GM23248 (cell line): ENCODE measurements around the gene ADAMTS3. TPM values are rescaled to one million over a fixed set of nuclear protein-coding genes. Genes with fewer than 3 reads are reported as not detected.

Experiments used
- DNase-seq: peaks from one replicate; pipeline ENCODE4 v3.0.0-alpha.2; 2015
- H2AFZ ChIP-seq: fragments of 200-600 bp; sonication (generic); 2 replicates; pipeline ENCODE4 v1.6.1; 2016; ENCODE audit warnings: antibody characterized with exemption
- H3F3A ChIP-seq: fragments of 200-600 bp; sonication (generic); 2 replicates; pipeline ENCODE4 v1.6.1; 2016; ENCODE audit warnings: mild to moderate bottlenecking, antibody characterized with exemption, mixed run types; ENCODE audit not compliant: insufficient read depth
- H3K27ac ChIP-seq: fragments of 200-600 bp; sonication (generic); 2 replicates; pipeline ENCODE4 v1.5.1; 2016; ENCODE audit warnings: mild to moderate bottlenecking
- H3K27me3 ChIP-seq: fragments of 200-600 bp; sonication (generic); replicated peaks from 2 replicates; pipeline ENCODE4 v1.6.1; 2016; ENCODE audit warnings: mild to moderate bottlenecking; ENCODE audit not compliant: insufficient read depth
- H3K36me3 ChIP-seq: fragments of 200-600 bp; sonication (generic); 2 replicates; pipeline ENCODE4 v1.6.1; 2016; ENCODE audit warnings: low read depth, mild to moderate bottlenecking
- H3K4me1 ChIP-seq: fragments of 200-600 bp; sonication (generic); 2 replicates; pipeline ENCODE4 v1.6.1; 2016; ENCODE audit warnings: mild to moderate bottlenecking; ENCODE audit not compliant: insufficient read depth
- H3K4me2 ChIP-seq: fragments of 200-600 bp; sonication (generic); one replicate; pipeline ENCODE4 v1.6.1; 2016; ENCODE audit warnings: mild to moderate bottlenecking; ENCODE audit not compliant: unreplicated experiment
- H3K4me3 ChIP-seq: fragments of 200-600 bp; sonication (generic); 2 replicates; pipeline ENCODE4 v1.5.1; 2016; ENCODE audit warnings: mild to moderate bottlenecking
- H3K79me2 ChIP-seq: fragments of 200-600 bp; sonication (generic); 2 replicates; pipeline ENCODE4 v1.6.1; 2016; ENCODE audit warnings: mild to moderate bottlenecking; ENCODE audit not compliant: insufficient read depth
- H3K9ac ChIP-seq: fragments of 200-600 bp; sonication (generic); 2 replicates; pipeline ENCODE4 v1.6.1; 2016; ENCODE audit warnings: mild to moderate bottlenecking
- H3K9me2 ChIP-seq: fragments of 200-600 bp; sonication (generic); 2 replicates; pipeline ENCODE4 v1.6.1; 2016; ENCODE audit warnings: mixed run types, mild to moderate bottlenecking, moderate library complexity; ENCODE audit not compliant: insufficient read depth
- H3K9me3 ChIP-seq: fragments of 200-600 bp; sonication (generic); one replicate; pipeline ENCODE4 v1.6.1; 2017; ENCODE audit warnings: low read depth
- H4K20me1 ChIP-seq: fragments of 200-600 bp; sonication (generic); 2 replicates; pipeline ENCODE4 v1.6.0; 2016; ENCODE audit not compliant: insufficient read depth
- EZH2 ChIP-seq: fragments of 200-600 bp; sonication (generic); IDR thresholded peaks from 2 replicates; pipeline ENCODE4 v1.6.1; 2018; ENCODE audit warnings: antibody characterized with exemption, mild to moderate bottlenecking; ENCODE audit not compliant: insufficient read depth, poor library complexity, severe bottlenecking
- EZH2phosphoT487 ChIP-seq: fragments of 200-600 bp; sonication (generic); IDR thresholded peaks from 2 replicates; pipeline ENCODE4 v1.6.1; 2018; ENCODE audit warnings: antibody characterized with exemption, moderate library complexity, mild to moderate bottlenecking, low read depth; ENCODE audit not compliant: insufficient read depth
- WGBS, 2 experiments: methylation state at CpG; one replicate each; pipeline ENCODE4 v1.1.6; 2015 to 2017; ENCODE audit warnings: low lambda C conversion rate in 2 of 2, low coverage in 1 of 2; ENCODE audit errors: missing lambda C conversion rate in 2 of 2; 5-methylcytosine and 5-hydroxymethylcytosine counted together
- in situ Hi-C: fragments of 300-500 bp; cut with MboI; formaldehyde crosslinking; loops from 2 replicates; pipeline ENCODE4 v1.15.0; 2020
- polyA plus RNA-seq: library from polyadenylated mRNA; unstranded; fragments of >200 nt; fragmentation: Nextera tagmentation; extraction: Ambion mirVana; gene quantifications from 2 replicates; pipeline ENCODE4 v1.2.1, GENCODE V29; 2016
- total RNA-seq: library from RNA; depleted of rRNA; stranded (reverse); fragments of >200 nt; shearing (Covaris generic); gene quantifications from 2 replicates; pipeline ENCODE4 v1.2.3, GENCODE V29; 2014

Gene ADAMTS3
- total and polyA plus RNA-seq, 2 experiments from 2014 or later: 0.20 to 0.43 TPM

GRCh38 chr4:72325215-72325614, 243.8 kb downstream of the ADAMTS3 start:
- TF ChIP-seq EZH2phosphoT487: no peak
- no peak for TF ChIP-seq EZH2
- H3K9me2 ChIP-seq: no peaks in the 10 kb centered on the region
- in situ Hi-C loops: no loop called here
- peak; percentile 13 for DNase-seq
- peaks cover 8% of the 10 kb centered on the region for H3K4me1 ChIP-seq
- no peaks in the 10 kb centered on the region for H3K9me3 ChIP-seq
- no peak overlapping the region for H3K4me3 ChIP-seq
- H3K27me3 ChIP-seq: no peaks in the 10 kb centered on the region
- no peak overlapping the region for H3K4me2 ChIP-seq
- H3K36me3 ChIP-seq: no peaks in the 10 kb centered on the region
- no peak overlapping the region for H2AFZ ChIP-seq
- peaks cover 5% of the 10 kb centered on the region for H3F3A ChIP-seq
- no peaks in the 10 kb centered on the region for H3K79me2 ChIP-seq
- no peaks in the 10 kb centered on the region for H4K20me1 ChIP-seq
- no peak overlapping the region for H3K27ac ChIP-seq
- no peak overlapping the region for H3K9ac ChIP-seq

DNA sequence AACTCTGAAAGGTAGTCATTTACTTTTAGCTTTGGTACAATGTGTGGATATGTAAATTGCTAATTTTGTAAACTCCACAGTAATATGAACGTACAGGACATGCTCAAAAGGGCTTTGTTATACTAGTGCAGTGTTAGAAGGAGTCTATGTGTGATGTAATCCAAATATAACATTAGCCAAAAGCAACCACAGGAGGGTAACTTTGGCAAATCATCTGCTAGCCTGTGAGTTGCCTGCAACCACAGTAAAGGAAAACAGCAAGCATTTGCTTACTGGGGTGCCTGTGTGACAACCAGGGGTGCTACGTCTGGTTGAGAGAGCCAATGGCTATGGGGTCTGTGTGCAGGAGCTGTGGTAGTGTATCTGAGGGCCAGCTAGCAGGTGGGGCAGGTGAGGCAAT, 245.8 kb downstream of the ADAMTS3 start:
- no peak overlapping the region for H2AFZ ChIP-seq
- no peak for TF ChIP-seq EZH2
- no peak for TF ChIP-seq EZH2phosphoT487
- H3K9ac ChIP-seq: no peak overlapping the region
- no peak for DNase-seq
- H3K9me2 ChIP-seq: no peaks in the 10 kb centered on the region
- H3K36me3 ChIP-seq: no peaks in the 10 kb centered on the region
- H3K27me3 ChIP-seq: no peaks in the 10 kb centered on the region
- no peaks in the 10 kb centered on the region for H4K20me1 ChIP-seq
- 90 to 95% methylated on average over 2 of the region's 2 CpGs for WGBS, 2 experiments
- H3F3A ChIP-seq: peaks cover 24% of the 10 kb centered on the region
- no peak overlapping the region for H3K27ac ChIP-seq
- peaks cover 27% of the 10 kb centered on the region for H3K4me1 ChIP-seq
- no peaks in the 10 kb centered on the region for H3K9me3 ChIP-seq
- in situ Hi-C loops: loop anchor here (25.0 kb wide), 1 partner anchor 689 kb away; no protein-coding TSS in a partner anchor
- H3K79me2 ChIP-seq: no peaks in the 10 kb centered on the region
- no peak overlapping the region for H3K4me2 ChIP-seq
- H3K4me3 ChIP-seq: no peak overlapping the region

- H3K4me1 ChIP-seq: peaks cover 31% of the 10 kb centered on the region
- TF ChIP-seq EZH2phosphoT487 (no peak), EZH2 (no peak)
- peak overlapping the region; percentile 55 for H3K27ac ChIP-seq
- peaks cover 27% of the 10 kb centered on the region for H3F3A ChIP-seq
- WGBS, 2 experiments: 91 to 93% methylated on average over 6 of the region's 6 CpGs
- no peaks in the 10 kb centered on the region for H3K9me3 ChIP-seq
- in situ Hi-C loops: loop anchor here (25.0 kb wide), 1 partner anchor 692 kb away; no protein-coding TSS in a partner anchor
- peak overlapping the region; percentile 34; the same call in 1 of the 2 replicates for H3K4me3 ChIP-seq
- H3K9me2 ChIP-seq: no peaks in the 10 kb centered on the region
- no peaks in the 10 kb centered on the region for H3K27me3 ChIP-seq
- no peaks in the 10 kb centered on the region for H3K79me2 ChIP-seq
- peak overlapping the region; percentile 65 for H3K4me2 ChIP-seq
- no peaks in the 10 kb centered on the region for H3K36me3 ChIP-seq
- H2AFZ ChIP-seq: peak overlapping the region; percentile 47
- peak overlapping the region; percentile 22; the same call in 1 of the 2 replicates for H3K9ac ChIP-seq
- no peaks in the 10 kb centered on the region for H4K20me1 ChIP-seq
- DNase-seq: no peak
Measured at GRCh38 chr4:72320223-72320948, 248.6 kb downstream of the ADAMTS3 start.

DNA sequence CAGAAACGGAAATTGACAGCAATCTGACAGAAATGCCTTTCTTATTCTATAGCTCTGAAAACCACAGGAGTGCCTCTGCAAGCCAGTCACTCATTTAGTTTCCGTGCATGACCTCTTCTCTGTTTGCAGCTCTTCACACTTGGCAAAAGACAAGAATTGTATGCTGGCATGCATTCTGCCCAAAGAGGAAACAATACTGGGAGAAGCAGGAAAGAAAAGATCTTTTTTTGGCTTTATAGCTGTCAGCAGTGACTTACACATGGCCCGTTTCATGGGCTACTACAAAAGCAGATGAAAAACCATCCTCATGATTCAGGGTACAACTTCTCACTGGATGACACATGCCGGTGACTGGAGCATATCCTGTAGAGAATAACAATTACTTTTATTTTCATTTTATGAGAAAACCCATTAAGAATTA, 249.4 kb downstream of the ADAMTS3 start:
- H4K20me1 ChIP-seq: no peaks in the 10 kb centered on the region
- H3K36me3 ChIP-seq: no peaks in the 10 kb centered on the region
- no peaks in the 10 kb centered on the region for H3K79me2 ChIP-seq
- peak overlapping the region; percentile 22; the same call in 1 of the 2 replicates for H3K9ac ChIP-seq
- peaks cover 36% of the 10 kb centered on the region for H3K4me1 ChIP-seq
- no peaks in the 10 kb centered on the region for H3K27me3 ChIP-seq
- H3K4me2 ChIP-seq: peak overlapping the region; percentile 65
- 0 out of 2 replicates have a peak, but pooled peaks have one; percentile 52 for TF ChIP-seq EZH2phosphoT487
- no peak for TF ChIP-seq EZH2
- no peaks in the 10 kb centered on the region for H3K9me3 ChIP-seq
- peak overlapping the region; percentile 34; the same call in 1 of the 2 replicates for H3K4me3 ChIP-seq
- whole genome bisulfite sequencing, 2 experiments: 1 to 2% methylated on average over 4 of the region's 4 CpGs
- in situ Hi-C loops: loop anchor here (10.0 to 25.0 kb wide), 2 partner anchors 145 to 693 kb away; no protein-coding TSS in a partner anchor
- DNase-seq: peak; percentile 92
- peaks cover 27% of the 10 kb centered on the region for H3F3A ChIP-seq
- peak overlapping the region; percentile 55 for H3K27ac ChIP-seq
- H3K9me2 ChIP-seq: no peaks in the 10 kb centered on the region
- H2AFZ ChIP-seq: peak overlapping the region; percentile 47
